Measurements from ENCODE around the gene DLD.
"Not testable (repeated sequence)": the region's sequence is repeated elsewhere in the genome, so short reads cannot be mapped to it uniquely, and the experiment has no call there.

Gene DLD, protein sequence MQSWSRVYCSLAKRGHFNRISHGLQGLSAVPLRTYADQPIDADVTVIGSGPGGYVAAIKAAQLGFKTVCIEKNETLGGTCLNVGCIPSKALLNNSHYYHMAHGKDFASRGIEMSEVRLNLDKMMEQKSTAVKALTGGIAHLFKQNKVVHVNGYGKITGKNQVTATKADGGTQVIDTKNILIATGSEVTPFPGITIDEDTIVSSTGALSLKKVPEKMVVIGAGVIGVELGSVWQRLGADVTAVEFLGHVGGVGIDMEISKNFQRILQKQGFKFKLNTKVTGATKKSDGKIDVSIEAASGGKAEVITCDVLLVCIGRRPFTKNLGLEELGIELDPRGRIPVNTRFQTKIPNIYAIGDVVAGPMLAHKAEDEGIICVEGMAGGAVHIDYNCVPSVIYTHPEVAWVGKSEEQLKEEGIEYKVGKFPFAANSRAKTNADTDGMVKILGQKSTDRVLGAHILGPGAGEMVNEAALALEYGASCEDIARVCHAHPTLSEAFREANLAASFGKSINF

DNA sequence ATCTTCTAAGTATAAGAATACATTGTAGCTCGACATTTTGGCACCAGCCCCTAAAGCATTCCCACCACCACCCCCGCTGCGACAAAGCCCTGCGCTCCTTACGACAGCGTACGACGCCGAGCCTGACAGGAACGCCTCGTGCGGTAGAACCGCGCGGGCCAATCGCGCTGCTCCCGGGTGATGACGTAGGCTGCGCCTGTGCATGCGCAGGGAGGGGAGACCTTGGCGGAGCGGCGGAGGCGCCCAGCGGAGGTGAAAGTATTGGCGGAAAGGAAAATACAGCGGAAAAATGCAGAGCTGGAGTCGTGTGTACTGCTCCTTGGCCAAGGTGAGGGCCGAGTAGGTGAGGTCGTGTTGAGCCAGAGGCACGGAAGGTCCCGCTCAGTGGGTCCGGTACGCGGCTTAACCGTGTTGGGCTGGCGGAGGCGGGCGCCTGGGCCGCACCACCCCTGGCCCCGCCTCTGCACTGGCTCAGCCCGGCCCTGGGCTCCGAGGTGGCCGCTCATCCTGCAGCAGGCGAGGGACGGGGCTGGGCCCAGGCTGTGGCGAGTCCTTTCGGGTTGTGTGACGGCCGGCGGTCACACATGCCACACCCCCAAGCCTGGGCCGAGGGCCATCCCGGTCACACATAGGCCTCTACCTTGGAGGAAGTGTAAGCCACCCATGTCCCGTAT lies at the start of gene DLD:
Gene DLD (plus strand): TSS at position 222 of the 674 bp plus-strand sequence. CDS start 68 bp downstream, at position 290.
- in situ Hi-C loops (cut with HindIII; ENCODE audit: low sequenced_read_pairs), result no loop called here

DNA sequence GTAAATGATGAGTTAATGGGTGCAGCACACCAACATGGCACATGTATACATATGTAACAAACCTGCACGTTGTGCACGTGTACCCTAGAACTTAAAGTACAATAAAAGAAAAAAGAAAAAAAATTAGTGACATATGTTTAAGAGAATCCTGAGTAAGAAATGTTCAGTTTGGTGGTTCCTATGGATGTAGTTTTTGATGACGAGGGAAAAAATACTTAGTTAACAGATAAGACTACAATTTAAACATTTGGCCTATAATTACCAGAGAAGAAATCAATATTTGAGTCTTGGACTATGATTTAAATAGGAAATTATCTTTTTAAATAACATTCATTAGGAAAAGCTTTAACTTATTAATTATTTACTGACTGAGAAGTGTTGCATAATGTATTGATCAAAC lies 48.8 kb upstream of the DLD start:
- in situ Hi-C loops (cut with HindIII; ENCODE audit: low sequenced_read_pairs), result no loop called here

DNA sequence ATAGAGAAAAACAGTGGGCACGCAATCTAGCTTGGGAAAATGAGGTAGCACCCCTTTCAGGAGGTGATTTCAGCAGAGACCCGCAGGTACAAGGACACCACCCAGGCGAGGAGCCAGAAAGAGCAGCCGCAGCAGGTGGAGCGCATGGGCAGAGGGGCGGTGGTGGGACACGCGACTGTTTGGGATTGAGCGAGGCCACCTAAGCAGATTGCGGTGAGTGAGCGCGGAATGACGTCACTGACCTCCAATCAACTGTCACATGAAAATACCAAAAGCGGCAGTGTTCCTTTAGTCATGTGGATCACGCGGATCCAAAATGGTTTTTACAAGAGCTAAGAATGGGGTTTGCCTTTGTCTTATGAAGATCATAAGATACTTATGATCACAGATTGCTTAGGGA lies 47.8 kb upstream of the DLD start:
- in situ Hi-C loops (cut with HindIII; ENCODE audit: low sequenced_read_pairs), result no loop called here

DNA sequence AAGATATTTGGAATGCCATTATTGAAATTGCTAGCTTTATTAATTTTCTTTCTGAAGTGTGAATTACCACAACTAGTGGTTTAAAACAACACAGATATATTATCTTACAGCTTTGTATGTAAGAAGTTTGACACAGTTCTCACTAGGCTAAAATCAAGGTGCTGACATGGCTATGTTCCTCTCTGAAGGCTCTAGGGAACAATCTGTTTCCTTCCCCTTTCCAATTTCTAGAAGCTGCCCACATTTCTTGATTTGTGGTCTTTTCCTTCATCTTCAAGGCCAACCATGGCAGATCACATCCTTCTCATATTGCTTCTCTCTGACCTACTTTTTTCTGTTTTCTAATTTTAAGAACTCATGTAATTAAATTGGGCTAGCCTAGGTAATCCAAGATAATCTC lies 44.7 kb upstream of the DLD start:
- in situ Hi-C loops (cut with HindIII; ENCODE audit: low sequenced_read_pairs), result no loop called here

DNA sequence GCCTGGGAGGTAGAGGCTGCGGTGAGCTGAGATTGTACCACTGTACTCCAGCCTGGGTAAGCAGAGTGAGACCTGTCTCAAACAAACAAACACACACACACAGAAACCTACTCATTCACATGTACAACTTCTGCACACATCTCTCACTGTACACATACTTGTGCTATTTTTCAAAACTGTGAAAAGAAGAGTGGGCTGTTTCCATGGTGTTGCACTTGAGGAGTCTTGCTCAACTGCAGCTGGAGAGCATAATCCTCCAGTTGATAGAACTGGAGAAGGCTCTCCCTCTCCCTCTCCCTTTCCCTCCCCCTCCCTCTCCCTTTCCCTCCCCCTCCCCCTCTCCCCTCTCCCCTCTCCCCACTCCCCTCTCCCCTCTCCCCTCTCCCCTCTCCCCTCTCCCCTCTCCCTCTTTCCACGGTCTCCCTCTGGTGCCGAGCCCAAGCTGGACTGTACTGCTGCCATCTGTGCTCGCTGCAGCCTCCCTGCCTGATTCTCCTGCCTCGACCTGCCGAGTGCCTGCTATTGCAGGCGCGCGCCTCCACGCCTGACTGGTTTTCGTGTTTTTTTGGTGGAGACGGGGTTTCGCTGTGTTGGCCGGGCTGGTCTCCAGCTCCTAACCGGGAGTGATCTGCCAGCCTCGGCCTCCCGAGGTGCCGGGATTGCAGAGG lies 43.7 kb upstream of the DLD start:
- in situ Hi-C loops (cut with HindIII; ENCODE audit: low sequenced_read_pairs), result no loop called here

DNA sequence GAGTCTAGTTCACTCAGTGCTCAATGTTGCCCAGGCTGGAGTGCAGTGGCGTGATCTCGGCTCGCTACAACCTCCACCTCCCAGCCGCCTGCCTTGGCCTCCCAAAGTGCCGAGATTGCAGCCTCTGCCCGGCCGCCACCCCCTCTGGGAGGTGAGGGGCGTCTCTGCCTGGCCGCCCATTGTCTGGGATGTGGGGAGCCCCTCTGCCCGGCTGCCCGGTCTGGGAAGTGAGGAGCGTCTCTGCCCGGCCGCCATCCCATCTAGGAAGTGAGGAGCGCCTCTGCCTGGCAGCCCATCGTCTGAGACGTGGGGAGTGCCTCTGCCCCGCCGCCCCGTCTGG lies 43.2 kb upstream of the DLD start:
- in situ Hi-C loops (cut with HindIII; ENCODE audit: low sequenced_read_pairs), result not testable (repeated sequence)

DNA sequence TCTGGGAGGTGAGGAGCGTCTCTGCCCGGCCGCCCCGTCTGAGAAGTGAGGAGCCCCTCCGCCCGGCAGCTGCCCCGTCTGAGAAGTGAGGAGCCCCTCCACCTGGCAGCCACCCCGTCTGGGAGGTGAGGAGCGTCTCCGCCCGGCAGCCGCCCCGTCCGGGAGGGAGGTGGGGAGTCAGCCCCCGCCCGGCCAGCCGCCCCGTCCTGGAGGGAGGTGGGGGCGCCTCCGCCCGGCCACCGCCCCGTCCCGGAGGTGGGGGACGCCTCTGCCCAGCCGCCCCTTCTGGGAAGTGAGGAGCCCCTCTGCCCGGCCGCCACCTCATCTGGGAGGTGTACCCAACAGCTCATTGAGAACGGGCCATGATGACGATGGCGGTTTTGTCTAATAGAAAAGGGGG lies 42.8 kb upstream of the DLD start:
- in situ Hi-C loops (cut with HindIII; ENCODE audit: low sequenced_read_pairs), result not testable (repeated sequence)

DNA sequence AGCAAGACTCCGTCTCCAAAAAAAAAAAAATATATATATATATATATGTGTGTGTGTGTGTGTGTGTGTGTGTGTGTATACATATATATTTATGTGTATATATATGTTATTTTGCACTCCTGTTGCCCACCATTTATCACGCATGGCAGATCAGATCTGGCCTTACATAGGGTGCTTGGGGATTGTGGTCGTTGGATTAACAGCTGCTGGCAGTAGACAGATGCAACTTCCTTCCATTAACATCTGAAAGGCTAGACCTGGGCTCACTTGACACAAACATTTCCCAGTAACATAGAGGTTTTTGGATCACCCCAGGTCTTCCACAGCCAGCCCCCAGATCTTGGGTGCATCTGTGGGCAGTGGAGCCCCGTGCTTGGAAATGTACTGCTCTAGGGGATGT lies 40.8 kb upstream of the DLD start:
- in situ Hi-C loops (cut with HindIII; ENCODE audit: low sequenced_read_pairs), result no loop called here

DNA sequence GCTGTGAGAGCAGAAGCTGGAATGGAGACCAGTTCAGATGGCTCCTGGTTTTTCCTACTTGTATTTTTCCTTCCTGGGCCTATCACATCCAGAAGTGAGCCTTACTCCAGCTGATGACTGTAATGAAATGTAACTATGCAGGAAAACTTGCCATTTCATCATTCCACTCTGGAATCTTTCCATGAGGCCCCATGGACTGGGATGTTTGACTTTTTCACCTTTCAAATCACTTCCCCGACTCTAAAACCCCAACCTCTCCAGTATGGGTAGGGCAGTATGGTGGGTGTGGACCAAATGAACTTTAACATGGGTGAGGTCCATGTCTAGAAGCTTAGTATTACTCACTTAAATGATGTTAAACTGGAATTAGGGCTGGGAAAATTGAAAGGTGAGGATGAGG lies 40.3 kb upstream of the DLD start:
- in situ Hi-C loops (cut with HindIII; ENCODE audit: low sequenced_read_pairs), result no loop called here

DNA sequence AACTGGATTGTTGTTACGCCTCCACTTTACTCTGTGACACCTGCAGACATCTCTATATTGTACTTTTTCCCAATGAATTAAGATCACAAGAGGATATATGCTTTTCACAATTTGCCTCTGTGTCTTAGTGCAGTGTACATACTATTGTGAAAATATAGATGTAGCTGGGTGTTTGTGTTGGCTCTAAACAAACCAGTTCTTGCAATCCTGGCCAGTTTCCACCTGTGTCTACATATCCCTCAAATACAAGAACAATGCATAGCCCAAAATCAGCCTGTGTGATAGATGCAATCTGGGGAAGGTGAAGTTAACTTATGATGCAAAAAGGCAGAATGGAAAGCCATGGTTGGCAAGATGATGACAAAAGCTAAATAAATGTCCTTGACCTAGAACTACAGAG lies 36.5 kb upstream of the DLD start:
- in situ Hi-C loops (cut with HindIII; ENCODE audit: low sequenced_read_pairs), result no loop called here

DNA sequence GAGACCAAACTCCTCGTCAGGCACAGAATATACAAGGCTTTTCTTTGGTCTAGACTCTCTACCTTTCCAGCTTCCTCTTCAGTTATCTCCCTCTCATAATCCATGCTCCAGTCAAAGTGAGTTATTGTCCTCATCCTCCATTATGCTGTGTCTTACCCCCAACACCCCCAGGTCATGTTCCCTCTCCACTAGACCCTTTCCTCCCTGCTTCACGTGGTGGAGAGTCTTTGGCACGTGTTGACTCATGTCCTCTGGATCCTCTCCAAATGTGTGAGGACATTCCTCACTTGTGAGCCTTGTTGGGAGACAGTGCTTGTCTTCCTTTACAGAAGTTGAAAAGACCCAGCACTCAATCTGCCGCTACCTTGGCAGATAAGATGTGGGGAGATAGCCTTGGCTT lies 36.0 kb upstream of the DLD start:
- in situ Hi-C loops (cut with HindIII; ENCODE audit: low sequenced_read_pairs), result no loop called here

DNA sequence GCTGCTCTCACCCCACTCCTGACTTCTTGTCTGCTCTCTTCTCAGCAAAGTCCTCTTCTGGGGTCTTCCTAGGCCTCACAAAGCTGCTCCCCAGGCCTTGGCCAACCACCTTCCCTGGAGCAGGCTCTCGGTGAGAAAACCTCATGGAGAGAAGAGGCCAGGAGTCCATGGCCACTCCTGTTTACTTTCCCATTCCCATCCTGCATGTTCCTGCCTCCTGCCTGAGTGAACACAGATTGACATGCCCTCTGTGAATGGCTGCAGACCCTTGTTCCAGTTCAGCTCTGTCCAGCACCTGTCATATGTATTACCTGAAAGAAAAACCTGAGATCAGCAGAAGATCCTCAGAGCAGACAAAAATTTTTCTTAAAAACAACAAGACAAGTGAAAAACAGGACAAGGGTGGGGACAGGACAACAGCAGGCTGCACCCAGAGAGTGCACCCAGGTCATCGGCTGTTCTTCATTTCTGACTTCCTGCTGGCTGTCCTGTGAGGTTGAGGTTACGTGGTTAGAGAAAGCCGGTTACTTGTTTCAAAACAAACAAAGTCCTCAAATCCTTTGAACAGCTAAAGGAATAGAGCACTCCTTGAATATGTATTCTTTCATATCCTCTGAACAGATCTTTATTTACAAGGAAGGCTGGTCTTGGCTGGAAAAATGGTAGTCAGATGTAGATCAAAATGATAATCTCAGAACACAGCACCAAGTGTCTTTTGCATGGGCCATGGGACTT lies 34.0 kb upstream of the DLD start:
- in situ Hi-C loops (cut with HindIII; ENCODE audit: low sequenced_read_pairs), result no loop called here

DNA sequence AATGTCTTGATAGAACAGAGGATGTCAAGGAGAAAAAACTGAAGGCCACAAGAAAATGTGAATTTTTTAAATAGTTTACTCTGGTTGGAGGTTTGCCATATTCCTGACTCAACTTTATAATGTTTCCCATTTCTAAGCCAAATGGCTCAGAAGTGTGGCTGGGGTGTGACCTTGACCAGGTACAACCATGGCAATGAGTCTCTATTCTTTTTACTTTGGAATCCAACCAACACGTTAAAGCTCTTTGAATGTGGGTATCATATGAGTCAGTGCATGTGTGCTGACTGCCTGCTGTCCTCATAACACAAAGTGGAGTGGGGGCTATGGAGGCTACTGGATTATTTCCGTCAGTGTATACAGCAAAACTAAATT lies 33.5 kb upstream of the DLD start:
- in situ Hi-C loops (cut with HindIII; ENCODE audit: low sequenced_read_pairs), result no loop called here

DNA sequence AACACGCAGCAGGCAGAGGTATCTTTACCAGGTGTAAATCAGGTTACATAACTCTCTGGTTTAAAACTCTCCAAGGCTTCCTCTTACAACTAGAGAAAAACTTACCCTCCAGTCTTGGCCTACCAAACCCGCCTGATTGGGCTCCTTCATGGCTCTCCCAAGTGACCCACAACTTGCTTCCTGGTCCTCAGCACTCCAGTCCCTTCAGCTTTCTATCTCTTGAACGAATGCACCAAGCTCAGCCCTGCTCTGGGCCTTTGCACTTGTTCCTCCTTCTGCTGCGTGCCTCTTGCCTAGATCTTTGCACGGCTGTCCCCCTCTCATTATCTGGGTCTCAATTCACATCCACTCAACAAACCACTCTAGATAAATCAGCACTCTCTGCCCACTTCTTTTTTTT lies 32.7 kb upstream of the DLD start:
- in situ Hi-C loops (cut with HindIII; ENCODE audit: low sequenced_read_pairs), result no loop called here

DNA sequence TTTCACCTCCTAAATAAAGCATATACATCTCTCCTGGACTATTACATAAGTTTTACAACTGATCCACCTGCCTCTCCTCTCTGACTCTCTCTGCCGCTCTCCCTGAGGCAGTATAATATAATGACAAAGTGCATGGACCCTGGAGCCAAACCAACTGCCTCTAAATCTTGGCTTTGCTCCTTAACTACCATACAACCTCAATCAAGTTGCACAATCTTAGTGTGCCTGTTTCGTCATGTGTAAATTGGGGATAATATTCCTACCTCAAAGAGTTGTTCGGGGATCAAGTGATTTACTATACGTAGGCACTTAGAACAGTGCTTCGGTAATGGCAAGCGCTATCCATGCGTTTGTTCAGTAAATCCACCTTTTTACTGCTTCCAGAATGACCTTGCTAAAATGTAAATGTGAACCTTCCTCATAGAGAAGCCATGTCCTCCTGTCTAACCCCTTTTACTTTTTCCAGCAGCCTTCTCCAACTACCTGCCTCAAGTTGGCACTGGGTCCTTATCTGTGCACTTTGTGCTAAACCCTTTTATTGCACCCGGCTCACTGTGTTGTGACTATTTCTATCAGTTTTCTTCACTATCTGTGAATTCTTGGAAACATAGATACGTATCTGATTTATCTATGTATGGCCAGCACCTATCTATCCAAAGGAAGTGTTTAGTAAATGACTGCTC lies 30.6 kb upstream of the DLD start:
- in situ Hi-C loops (cut with HindIII; ENCODE audit: low sequenced_read_pairs), result no loop called here

DNA sequence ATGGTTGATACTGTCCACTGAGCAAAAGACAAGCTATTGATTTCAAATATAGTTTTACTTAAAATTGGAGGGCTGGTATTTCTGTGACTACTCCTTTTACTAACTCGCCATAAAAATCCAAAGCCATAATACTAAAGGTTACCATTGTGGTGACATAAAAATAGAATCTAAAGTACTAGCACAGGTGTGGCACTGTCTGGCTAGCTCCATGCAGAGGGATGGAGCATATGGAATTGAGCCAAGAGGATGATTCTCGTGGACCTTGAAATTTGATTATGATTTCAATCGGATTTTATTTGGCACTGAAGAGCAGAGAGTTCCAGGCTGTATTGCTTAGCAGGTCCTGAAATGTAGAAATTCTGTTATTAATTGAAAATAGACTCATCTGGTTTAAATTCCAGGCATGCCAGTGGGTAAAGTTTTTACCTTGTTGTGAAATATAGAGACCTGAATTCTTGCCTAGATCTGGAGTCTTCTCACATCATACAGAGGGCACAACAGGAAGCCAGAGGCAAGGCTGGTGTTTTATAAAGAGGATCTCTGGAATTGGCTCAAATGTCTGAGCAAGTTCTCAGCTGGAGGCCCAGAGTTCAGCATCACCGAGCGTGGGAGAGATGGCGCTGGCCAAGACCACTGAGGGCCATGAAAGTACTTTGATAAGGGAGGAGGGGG lies 29.9 kb upstream of the DLD start:
- in situ Hi-C loops (cut with HindIII; ENCODE audit: low sequenced_read_pairs), result no loop called here

DNA sequence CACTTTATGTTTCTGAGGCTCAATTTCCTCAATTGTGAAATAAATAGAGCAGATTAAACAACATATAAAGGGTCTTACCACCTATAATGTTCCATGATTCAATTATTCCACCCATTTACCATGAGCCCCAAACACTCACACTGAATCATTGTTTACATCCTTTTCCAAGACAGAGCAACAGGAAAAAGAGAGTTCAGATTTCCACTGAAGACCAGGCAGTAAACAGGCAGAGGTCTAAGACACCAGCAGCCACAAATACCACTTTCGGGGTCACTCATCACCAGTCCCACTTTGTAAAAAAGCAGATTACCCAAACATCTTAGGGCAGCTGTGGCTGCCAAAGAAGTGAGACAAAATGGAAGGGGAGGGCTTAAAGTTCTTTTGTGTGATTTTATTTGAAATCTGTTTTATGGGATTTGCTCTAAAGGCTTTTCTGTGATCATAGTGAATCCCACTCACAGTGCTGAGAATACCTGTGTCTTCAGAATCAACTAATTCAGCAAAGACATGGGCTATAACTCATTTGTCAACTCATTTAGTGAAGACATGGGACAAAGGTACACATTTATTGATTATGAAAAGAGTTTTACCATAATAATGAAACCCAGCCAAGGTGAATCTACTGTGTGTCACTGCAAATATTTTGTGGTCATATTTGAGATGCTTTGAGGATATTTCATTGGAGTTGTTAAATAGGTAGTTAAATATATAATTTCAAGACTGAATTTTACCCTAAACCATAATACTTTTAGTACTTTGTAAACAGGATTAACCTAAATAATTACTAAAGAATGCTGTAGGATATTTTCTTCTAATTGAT lies 24.8 kb upstream of the DLD start:
- in situ Hi-C loops (cut with HindIII; ENCODE audit: low sequenced_read_pairs), result no loop called here

DNA sequence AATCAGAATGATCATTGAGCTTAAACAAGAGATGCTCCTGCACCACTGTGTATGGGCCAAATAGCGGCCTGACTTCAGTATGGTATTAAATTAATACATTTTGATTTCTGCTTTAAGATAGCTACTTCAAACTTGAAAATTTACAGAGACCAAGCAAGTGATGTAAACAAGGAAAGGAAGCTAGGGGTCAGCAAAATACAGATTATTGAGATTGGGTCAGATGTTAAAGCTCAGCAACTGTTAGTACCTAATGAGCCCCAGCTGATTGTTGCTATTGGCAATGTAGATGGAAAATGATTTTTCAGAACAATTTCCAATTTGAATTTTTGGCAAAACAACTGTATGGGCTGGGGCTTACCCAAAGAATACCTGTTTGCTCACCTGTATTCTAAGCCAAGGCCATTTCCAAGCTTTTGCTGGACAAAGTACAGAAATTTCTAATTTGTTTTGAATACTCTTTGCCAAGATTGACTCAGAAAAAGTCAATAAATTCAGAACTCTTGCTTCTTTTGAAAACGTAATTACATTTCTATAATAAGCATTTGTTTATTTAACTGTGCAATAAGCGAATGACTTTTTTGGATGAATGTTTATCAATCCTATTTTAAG lies 23.0 kb upstream of the DLD start:
- in situ Hi-C loops (cut with HindIII; ENCODE audit: low sequenced_read_pairs), result no loop called here

DNA sequence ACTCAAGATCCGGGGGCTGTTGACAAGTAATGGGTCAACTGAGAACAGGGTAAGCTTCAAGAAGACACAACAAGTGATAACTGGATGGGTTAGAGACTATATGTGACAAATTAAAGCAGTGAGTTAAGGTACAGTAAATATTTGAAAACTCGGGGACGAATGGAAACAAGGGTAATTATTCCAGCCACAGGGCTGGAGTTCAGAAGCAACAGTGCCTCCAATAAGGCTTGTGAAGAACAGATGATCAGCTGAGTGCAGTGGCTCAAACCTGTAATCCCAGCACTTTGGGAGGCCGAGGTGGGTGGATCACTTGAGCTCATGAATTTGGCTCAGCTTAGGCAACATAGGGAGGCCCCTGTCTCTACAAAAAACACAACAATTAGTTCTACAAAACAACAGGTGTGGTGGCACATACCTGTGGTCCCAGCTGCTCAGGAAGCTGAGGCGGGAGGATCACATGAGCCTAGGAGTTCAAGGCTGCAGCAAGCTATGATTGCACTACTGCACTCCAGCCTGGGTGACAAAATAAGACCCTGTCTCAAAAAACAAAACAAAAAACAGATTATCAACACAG lies 20.5 kb upstream of the DLD start:
- in situ Hi-C loops (cut with HindIII; ENCODE audit: low sequenced_read_pairs), result no loop called here
